Fibroblast of peridontal ligament (primary cell): Measurements from ENCODE around the gene PCBP3.
A peak's percentile ranks its signal among the peaks of the same experiment; 100 is the strongest.
"Not testable (repeated sequence)": the region's sequence is repeated elsewhere in the genome, so short reads cannot be mapped to it uniquely, and the experiment has no call there.

ENCODE experiments used
- DNase-seq: peaks from one replicate; pipeline ENCODE4 v3.0.0-alpha.2; 2010; ENCODE audit errors: extremely low read depth

The PCBP3 gene

DNA sequence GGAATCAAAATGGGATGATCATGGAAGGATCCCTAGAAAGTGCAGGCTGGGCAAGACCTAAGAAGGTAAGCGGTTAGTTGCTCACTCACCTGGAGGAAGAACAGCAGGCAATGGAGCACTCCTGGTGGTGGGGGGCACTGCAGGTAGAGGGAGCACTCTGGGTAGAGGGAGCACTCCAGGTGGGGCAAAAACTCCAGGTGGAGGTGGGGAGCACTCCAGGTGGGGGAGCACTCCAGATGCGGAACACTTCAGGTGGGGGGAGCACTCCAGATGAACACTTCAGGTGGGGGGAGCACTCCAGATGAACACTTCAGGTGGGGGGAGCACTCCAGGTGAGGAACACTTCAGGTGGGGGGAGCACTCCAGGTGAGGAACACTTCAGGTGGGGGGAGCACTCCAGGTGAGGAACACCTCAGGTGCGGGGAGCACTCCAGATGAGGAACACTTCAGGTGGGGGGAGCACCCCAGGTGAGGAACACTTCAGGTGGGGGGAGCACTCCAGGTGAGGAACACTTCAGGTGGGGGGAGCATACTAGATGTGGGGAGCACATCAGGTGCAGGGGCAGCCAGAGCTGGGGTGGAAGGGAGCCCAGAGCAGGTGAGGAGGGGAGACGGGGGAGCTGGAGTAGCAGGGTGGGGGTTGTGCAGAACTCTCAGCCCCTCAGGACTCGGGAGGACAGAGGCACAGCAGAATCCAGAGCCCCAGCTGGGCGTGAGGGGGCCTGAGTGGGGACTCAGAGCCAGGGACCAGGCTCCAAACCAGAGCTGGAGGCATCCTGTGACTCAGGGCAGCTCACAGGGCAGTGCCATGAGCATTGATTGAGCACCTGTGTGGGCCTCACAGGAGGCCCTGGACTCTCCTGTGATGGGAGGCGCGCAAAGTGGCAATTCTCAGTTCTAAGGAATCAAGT lies 300.4 kb downstream of the PCBP3 start:
- DNase-seq = no peak

DNA sequence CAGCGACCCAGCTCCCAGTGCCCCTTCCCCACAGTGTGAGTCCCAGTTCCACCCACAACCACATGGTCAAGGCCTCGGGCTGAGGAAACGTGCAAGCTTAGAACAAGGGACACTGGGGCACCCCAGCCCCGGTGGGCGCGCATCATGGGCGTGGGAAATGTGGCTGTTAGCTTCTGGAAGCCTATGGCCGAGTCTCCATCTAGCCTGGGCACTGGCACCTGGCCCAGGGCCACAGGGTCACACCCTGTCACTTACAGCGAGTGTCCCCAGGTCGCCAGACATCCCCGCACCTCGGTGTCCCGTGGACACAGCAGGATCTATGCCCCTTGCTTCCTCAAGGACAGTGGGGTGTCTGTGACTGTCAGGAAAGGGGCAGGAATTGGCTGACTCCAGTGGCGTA lies 301.1 kb downstream of the PCBP3 start:
- no peak for DNase-seq

DNA sequence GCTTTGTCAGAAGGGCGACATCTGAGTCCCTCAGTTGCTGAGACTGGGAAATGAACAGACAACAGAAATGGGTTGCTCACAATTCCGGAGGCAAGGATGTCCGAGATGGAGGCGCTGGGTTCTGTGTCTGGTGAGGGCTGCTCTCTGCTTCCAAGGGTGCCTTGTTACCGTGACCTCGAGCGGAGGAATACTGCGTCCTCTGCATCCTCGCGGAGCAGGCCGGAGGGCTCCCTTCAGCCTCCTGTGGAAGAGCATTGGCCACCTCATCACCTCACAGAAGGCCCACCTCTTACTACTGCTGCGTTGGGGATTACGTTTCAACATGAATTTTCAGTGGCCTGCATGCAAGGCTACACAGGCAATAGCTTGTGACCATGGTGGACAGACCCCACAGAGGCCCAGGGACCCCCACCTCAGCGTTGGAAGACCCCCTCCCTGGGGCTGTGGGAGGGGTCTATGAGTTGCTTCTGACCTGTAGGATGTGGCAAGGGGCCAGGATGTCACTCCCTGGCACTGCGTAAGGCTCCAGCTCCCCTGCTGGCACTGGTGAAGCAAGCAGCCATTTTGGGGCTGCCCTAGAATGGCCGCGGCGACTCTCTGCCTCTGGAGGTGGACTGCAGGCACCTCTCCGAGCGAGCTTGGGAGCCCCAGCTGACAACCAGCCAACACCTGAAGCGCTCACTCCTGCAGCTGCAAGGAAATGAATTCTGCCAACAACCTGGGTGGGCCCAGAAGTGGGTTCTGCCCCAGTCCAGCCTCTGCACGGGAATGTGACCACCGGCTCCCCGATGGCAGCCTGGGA lies 301.7 kb downstream of the PCBP3 start:
- no peak for DNase-seq

DNA sequence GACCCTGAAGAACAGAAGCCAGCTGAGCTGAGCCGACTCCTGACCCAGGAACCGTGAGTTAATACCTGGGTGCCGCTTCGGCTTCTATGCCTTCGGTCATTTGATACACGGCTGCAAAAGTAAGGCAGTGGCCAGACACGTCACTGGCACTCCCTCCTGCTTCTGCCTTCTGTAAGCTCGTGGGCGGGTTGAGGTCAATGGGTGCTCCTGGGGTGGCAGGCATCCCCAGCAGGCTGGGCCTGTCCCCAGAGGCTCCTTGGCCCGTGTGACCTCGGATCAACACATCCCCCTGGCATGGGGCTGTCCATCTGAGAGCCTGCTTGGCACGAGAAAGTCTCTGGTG lies 302.3 kb downstream of the PCBP3 start:
- no peak for DNase-seq

DNA sequence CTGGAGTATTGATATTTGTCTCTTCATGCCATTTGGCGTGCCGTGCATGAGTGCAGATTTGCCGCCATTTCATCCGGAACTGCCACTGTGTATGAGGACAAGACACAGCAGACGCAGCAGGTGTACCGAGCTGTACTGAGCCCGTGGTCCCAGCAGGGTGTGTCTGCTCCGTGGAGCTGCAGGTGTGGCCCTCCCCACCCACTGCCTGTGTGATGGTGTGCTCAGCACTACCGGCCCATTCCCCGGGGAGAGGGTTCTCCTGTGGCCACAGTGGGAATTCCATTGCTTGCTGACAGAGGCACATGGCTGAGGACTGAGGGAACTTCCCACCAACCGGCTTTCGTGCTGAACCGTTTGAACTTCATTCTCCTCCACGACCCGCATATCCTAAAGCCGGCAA lies 303.8 kb downstream of the PCBP3 start:
- no peak for DNase-seq

DNA sequence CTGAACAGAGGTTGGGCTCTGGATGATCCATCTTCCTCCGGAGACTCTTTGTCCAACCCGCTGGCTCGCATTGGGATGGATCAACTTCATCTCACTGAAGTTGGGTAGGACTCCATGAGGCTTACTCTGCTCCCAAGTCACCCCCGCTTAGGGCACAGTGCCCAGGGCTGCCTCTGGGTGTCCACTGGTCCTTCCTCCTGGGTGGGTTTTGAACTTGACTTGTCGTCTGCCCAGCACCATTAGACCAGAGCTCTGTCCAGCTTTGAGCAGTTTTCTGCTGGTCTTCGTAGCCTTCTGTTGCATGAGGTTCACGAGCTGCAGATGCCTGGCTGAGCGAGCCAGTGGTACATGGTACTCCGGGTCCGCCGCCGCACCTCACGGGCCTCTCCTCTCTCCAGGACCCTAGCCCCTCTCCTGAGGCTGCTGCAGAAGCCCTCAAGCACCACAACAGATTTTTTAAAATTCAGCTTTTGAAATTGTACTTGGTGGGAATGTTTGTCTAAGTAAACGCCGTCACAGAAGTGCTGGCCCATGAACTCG lies 304.3 kb downstream of the PCBP3 start:
- DNase-seq = no peak

DNA sequence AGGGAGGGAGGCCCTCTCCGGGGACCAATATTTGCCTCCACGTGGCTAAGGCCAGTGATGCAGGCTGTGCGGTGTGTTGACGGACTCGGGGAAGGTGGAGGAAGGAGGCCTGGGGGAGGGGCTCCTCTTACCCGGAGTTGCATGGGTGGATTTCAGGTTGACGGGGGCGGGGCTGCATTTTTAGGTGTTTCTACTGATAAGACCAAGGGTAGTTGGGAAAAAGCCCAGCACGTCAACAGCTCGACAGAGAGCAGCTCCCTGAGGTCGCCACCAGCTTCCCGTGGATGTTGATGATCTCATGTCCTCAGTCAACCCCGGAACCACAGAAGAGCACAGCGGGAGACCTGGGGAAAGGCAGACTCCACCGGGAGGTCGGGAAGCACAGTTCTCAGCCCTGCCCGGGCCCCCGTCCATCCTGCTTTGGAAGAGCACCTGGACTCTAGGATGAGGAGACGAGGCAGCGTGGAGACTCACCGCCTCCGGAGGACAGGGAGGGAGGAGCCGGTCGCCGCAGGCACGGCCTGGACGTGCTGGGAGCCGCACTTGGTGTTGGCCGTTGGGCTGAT lies 305.1 kb downstream of the PCBP3 start:
- no peak for DNase-seq

DNA sequence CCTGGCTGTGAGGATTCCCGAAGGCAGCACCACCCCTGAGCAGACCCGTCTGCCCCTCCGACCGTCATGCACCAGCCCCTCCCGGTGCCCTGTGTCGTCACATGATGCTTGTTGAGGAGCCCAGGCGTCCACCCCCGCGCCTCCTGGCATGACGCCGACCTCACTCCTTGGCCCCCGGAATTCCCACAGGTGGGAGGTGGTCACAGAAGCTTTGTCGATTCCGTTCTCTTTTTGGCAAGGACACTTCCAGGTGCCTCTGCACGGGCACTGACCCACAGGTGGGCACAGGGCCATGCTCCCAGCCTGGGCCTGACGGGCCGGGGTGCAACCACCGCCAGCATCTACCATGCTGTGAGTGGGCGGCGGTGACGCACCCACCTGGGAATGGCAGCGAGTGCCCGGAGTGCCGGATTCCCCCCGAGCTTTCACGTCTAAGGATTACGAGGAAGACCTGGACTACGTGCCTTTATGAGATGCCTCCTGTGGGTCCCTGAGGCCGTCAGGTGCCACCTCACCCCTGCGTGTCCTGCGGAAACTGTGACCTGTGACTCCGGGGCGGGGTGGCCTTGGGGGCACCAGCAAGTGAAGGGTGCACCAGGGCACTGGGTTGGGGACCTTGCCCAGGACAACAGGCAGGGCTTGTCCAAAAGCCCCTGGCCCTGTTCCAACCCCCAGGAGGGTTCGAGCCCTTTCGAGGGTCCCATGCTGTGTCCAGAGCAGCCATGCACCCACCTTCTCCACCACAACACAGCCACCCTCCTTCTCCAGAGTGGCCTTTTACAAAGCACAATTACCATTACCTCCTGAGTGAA lies 306.6 kb downstream of the PCBP3 start:
- DNase-seq = no peak

DNA sequence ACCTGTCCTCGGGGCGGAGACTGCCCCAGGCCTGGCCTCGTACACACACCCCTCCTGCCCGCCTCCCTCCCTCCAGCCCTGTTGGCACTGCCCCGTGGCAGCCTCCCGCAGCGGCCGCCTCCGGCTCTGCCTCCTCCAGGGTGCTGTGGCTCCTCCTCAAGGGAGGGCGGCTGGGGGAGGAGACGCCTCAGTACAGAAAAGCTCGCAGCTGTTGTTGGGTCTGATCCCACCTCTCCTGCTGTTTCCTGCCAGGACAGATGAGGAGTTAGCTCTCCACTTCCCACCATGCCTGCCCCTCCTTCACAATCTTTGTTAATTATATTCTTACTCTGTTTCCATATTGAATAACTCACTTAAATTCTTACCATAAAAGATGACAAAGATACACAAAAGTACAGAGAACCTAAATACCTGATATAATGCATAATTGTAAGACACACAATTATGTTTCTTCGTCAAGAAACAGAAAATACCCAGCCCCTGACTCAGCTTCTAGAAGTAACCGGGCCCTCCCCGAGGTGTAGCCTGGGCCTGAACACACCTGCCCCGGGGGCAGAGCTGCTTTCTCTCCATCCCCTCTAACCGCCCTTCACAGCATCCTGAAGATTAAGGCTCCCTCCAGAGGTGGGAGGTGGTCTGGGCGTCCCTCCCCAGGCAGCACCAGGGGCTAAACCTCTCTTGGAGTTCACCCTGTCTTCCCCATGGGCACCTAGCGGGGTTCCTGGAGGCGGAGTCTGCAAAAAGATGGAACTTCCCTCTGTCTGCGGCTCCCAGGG lies 307.4 kb downstream of the PCBP3 start:
- peak; percentile 48 for DNase-seq

DNA sequence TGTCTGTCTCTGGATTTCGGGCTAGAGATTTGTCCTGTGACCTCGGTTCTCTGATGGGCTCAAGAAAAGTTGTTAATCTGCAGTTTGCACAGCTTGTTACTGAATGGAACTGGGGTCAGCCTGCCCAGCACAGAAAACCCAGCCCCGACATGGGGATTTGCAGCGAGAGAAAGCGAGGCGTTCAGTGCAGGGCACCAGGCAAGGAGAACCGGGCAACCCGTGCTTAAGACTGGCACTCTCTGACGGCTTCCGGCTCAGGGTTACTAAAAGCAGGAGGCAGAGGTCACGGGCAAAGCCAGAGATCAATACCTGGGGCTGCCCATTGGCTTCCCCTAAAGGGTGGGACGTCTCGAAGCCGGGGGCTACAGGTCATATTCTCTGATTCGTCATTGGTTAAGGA lies 308.2 kb downstream of the PCBP3 start:
- no peak for DNase-seq

DNA sequence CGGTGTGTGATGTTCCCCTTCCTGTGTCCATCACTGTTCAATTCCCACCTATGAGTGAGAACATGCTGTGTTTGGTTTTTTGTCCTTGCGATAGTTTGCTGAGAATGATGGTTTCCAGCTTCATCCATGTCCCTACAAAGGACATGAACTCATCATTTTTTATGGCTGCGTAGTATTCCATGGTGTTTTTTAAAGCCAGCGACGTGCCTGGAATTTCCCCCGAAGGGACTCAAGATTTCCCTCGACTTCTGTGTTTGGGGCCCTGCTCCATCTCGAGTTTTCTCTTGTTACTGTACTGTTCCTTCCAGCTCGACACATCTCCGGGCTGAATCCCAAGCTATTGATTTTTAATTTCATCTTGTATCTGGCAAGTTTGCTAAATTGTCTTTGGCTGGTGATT lies 309.0 kb downstream of the PCBP3 start:
- DNase-seq = not testable (repeated sequence)

DNA sequence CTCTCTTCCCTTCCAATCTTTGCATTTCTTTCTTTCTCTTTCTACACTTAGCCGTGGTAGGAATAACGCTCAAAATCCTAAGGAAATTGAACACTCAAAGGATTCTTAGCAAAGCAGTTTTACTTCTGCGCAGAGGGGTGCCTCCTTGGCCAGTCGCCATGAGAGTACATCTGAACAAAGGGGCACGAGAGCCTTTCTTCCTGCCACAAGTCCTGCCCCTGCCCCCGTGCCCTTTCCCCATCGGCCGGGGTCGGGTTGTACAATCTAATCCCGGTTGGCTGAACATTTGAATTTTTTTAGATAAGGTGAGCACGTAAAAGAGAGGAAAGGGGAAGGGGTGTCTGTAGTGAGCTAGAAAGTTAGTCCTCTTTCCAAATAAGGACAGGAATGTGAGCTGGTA lies 309.4 kb downstream of the PCBP3 start:
- no peak for DNase-seq

DNA sequence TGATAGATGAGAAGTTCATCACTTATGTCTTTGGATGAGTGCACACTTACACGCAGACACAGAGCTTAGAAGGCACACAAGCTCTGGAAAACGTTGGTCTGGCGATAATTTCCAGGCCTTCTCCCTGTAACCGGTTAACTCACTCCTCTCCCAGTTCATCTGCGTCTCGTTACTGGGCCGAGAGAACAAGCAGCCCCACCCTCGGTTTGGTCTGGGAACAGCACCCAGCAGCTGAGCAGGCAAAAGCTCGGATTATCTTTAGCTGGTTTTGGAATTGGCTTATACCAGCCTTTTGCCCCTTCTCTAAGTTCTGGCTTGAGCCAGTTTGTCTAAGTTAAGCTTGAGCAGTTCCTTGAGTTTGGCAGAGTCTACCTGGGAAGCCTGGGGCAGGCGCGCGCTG lies 310.7 kb downstream of the PCBP3 start:
- DNase-seq = peak; percentile 78

DNA sequence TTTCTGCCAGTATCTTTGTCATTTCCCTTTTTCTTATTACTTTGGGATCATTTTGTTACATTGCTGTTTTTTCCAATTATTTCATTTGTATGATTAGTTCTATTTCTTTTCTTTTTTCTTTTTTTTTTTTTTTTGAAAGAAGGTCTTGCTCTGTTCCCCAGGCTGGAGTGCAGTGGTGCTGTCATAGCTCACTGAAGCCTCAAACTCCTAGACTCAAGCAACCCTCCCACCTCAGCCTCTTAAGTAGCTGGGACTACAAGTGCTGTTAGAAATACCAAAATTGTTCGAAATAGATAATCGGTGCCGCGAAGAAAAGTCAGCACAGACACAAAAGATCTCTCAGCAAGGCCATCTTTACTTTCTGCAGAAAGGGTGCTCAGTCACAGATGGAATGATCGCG lies 311.4 kb downstream of the PCBP3 start:
- DNase-seq = no peak

DNA sequence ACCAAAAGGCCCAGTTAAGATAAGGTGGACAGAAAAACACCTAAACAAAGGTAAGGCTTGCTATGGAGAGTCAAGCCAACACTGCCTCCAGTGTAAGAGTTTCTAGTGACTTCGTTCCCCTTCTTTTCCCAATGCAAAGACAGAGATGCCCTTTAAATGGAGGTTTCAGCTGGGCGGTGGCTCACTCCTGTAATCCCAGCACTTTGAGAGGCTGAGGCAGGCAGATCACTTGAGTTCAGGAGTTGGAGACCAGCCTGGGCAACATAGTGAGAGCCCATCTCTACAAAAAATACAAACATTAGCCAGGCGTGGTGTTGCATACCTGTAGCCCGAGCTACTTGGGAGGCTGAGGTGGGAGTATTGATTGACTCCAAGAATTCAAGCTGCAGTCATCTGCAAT lies 314.0 kb downstream of the PCBP3 start:
- no peak for DNase-seq

DNA sequence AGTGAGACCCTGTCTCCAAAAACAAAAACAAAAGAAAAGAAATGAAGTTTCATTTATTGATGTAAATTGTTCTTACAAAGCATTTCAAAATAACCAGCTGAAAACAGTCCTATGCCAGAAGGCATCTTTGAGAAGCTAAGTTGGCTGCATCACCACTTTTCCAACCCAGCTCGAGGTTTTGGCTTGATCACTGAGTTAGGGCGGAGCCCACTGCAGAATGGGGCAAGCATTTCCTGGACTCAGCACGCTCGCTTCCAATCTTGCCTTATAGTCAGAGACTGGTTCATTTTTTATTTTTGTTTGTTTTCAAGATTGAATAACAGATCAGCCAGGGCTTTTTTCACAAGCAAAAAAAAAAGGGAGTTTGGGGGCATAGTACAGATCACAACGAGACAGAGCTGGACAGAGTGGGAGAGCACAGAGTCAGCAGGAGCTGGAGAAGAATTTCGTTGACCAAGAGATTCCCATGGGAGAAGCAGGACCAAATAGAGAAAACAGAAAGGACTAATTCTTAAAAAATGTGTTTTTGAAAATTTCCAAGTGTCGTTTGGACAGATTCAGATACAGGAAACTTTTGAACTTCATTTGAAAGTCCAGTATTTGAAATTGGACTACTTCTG lies 314.6 kb downstream of the PCBP3 start:
- DNase-seq = peak; percentile 96

DNA sequence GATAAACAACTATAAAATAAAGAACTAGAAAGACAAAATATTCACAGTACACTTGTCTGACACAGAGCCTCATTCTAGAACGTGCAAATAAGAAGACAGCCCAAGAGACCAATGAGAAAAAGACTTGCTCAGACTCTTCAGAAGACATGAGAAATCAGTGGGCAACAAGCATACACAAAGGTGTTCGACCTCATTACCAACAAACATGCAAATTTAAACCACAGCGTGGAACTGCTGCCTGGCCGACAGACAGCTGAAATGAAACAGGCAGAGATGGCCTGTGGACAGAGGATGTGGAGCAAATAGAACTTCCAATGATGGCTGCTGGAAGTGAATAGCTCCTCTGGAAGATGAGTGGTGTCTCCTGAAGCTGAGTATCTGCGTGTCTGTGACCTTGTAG lies 315.7 kb downstream of the PCBP3 start:
- DNase-seq = no peak

DNA sequence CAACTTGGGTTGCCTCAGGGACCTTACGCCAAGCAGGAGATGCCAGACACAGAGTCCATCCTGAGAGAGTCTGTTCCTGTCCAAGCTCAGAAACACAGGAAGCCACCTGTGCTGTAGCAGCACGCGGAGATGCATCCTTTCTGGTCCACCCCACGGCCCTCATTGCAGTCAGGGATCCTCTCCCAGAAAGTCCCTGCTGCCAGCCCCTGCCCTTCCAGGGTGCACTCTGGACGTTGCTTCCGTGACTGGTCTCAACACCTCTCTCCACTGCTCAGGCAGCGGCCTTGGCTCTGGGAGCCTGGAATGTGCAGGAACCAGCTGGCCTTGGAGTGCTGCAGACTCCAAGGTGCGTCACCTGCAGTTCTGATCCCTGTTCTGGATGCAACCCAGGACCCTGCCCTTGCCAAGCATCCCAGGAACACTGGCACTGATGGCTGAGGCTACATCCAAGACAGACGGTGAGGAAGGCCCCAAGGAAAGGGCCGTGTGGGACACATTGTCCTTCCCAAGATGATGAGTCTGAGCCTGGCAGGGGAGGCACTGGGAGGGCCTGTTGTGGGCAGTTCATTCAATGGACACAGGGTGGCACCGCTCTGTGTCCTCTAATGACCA lies 316.4 kb downstream of the PCBP3 start:
- DNase-seq = no peak

DNA sequence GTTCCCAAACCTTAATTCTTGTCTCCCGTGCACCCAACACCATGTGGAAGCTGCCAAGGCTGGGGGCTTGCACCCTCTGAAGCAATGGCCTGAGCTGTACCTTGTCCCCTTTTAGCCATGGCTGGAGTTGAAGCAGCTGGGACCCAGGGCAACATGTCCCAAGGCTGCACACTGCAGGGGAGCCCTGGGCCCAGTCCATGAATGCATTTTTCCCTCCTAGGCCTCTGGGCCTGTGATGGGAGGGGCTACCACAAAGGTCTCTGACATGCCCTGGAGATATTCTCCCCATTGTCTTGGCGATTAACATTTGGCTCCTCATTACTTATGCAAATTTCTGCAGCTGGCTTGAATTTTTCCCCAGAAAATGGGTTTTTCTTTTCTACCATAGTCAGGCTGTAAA lies 317.9 kb downstream of the PCBP3 start:
- DNase-seq = not testable (repeated sequence)
